Smooth muscle cell of the pulmonary artery (primary cell): ENCODE data around the gene PIM1. TPM values are rescaled to one million over a fixed set of nuclear protein-coding genes. Genes with fewer than 3 reads are reported as not detected.

ENCODE experiments used
- total RNA-seq: library from RNA; depleted of rRNA; stranded (reverse); fragments of >200 nt; gene quantifications from 2 replicates; pipeline ENCODE4 v1.2.3, GENCODE V29; 2014

The PIM1 gene
- total RNA-seq = 19.3 and 33.9 TPM in 2 replicates

GRCh38 chr6:37169496-37170272 is at the start of gene PIM1:
Gene PIM1, plus strand, starts transcription at chr6:37170152. Its CDS starts 424 bp downstream, at chr6:37170576.

Other genes with a start within 250 kb of the PIM1 start
- gene PI16, start 215.4 kb upstream of the PIM1 start, total RNA-seq = 0.59 and 1.8 TPM in 2 replicates
- gene MTCH1, start 184.0 kb upstream of the PIM1 start, total RNA-seq = 238 and 269 TPM in 2 replicates
- gene FGD2, start 164.5 kb upstream of the PIM1 start, total RNA-seq = not detected in 2 replicates
- 7.8 and 8.2 TPM in 2 replicates for gene TBC1D22B, start 87.6 kb downstream of the PIM1 start, total RNA-seq
- 1.4 and 2.2 TPM in 2 replicates for gene TMEM217, start 88.0 kb downstream of the PIM1 start, total RNA-seq
- gene RNF8, start 183.8 kb downstream of the PIM1 start, total RNA-seq = 15.0 and 15.9 TPM in 2 replicates